ENCODE measurements around the gene KCNE4. TPM values are rescaled to one million over a fixed set of nuclear protein-coding genes. Genes with fewer than 3 reads are reported as not detected.

Gene KCNE4
- total and polyA plus RNA-seq, 2 experiments from 2014 or later = not detected

DNA sequence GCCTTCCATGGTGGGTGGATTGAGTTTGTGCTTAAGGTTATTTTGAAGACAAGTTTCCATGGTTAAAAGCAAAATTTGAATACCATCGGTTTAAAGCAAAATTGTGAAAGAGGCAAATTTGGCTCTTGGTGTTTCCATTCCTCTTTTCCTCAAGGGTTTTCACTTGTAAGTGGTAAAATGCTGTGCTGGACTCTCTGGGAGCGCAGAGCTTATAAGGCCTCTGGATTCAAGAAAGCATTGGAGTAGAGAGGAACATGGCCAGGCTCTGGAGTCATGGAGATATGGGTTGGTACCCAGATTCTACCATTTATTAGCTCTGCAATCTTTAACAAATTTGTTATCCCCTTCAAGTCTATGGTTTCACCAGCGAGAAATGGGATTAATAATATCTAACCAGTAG, 17.5 kb downstream of the KCNE4 start (continued):
- TF ChIP-seq, protein P1, sequence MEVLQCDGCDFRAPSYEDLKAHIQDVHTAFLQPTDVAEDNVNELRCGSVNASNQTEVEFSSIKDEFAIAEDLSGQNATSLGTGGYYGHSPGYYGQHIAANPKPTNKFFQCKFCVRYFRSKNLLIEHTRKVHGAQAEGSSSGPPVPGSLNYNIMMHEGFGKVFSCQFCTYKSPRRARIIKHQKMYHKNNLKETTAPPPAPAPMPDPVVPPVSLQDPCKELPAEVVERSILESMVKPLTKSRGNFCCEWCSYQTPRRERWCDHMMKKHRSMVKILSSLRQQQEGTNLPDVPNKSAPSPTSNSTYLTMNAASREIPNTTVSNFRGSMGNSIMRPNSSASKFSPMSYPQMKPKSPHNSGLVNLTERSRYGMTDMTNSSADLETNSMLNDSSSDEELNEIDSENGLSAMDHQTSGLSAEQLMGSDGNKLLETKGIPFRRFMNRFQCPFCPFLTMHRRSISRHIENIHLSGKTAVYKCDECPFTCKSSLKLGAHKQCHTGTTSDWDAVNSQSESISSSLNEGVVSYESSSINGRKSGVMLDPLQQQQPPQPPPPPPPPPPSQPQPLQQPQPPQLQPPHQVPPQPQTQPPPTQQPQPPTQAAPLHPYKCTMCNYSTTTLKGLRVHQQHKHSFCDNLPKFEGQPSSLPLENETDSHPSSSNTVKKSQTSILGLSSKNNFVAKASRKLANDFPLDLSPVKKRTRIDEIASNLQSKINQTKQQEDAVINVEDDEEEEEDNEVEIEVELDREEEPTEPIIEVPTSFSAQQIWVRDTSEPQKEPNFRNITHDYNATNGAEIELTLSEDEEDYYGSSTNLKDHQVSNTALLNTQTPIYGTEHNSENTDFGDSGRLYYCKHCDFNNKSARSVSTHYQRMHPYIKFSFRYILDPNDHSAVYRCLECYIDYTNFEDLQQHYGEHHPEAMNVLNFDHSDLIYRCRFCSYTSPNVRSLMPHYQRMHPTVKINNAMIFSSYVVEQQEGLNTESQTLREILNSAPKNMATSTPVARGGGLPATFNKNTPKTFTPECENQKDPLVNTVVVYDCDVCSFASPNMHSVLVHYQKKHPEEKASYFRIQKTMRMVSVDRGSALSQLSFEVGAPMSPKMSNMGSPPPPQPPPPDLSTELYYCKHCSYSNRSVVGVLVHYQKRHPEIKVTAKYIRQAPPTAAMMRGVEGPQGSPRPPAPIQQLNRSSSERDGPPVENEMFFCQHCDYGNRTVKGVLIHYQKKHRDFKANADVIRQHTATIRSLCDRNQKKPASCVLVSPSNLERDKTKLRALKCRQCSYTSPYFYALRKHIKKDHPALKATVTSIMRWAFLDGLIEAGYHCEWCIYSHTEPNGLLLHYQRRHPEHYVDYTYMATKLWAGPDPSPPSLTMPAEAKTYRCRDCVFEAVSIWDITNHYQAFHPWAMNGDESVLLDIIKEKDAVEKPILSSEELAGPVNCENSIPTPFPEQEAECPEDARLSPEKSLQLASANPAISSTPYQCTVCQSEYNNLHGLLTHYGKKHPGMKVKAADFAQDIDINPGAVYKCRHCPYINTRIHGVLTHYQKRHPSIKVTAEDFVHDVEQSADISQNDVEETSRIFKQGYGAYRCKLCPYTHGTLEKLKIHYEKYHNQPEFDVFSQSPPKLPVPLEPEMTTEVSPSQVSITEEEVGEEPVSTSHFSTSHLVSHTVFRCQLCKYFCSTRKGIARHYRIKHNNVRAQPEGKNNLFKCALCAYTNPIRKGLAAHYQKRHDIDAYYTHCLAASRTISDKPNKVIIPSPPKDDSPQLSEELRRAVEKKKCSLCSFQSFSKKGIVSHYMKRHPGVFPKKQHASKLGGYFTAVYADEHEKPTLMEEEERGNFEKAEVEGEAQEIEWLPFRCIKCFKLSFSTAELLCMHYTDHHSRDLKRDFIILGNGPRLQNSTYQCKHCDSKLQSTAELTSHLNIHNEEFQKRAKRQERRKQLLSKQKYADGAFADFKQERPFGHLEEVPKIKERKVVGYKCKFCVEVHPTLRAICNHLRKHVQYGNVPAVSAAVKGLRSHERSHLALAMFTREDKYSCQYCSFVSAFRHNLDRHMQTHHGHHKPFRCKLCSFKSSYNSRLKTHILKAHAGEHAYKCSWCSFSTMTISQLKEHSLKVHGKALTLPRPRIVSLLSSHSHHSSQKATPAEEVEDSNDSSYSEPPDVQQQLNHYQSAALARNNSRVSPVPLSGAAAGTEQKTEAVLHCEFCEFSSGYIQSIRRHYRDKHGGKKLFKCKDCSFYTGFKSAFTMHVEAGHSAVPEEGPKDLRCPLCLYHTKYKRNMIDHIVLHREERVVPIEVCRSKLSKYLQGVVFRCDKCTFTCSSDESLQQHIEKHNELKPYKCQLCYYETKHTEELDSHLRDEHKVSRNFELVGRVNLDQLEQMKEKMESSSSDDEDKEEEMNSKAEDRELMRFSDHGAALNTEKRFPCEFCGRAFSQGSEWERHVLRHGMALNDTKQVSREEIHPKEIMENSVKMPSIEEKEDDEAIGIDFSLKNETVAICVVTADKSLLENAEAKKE (CRISPR knock-in tag; IDR thresholded peaks at IDR 0.05) = no peak
- TF ChIP-seq NANOG (IDR thresholded peaks at IDR 0.05; ENCODE audit: borderline replicate concordance) = no peak

DNA sequence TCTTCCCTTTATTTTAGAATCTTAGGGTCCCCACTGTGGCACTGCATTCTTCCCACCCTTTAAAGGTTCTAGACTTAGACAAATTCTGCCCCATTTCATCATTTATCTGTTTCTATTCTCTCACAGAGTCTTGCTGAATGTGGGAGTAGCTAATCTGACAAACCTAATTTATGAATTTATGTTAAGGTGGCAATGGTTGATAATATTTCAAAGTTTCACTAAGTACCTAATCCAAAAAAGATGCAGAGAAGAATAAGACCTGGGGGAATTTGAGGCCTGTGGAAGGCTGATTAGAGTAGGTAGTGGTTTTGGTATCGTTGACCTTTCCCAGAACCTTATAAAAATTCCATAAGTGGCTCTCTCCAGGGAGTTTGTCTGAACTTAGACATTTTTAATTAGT, 18.0 kb downstream of the KCNE4 start:
- H4K20me1 ChIP-seq (replicated peaks; ENCODE audit: insufficient read depth) = 0 out of 2 replicates have a peak, but pooled peaks cover 4% of the 10 kb centered on the region
- no peaks in the 10 kb centered on the region for H3K36me3 ChIP-seq (ENCODE audit: insufficient read depth)
- H3K27me3 ChIP-seq (ENCODE audit: insufficient read depth) = no peaks in the 10 kb centered on the region
- H3K4me2 ChIP-seq = no peak overlapping the region
- ATAC-seq = no peak
- Mint-ChIP-seq H3K4me3 (no peak overlapping the region), H3K27ac (no peak overlapping the region), H3K27me3 (ENCODE audit: insufficient read depth, low read depth, poor library complexity) (no peaks in the 10 kb centered on the region), H3K9me3 (no peaks in the 10 kb centered on the region), H3K36me3 (ENCODE audit: low read depth) (no peaks in the 10 kb centered on the region), H3K4me1 (peaks cover 5% of the 10 kb centered on the region; the same call in 2 of the 3 replicates)
- no peaks in the 10 kb centered on the region for H3K79me2 ChIP-seq (replicated peaks; ENCODE audit: insufficient read depth)
- H3K27ac ChIP-seq (ENCODE audit: low read depth) = no peak overlapping the region
- H3K4me3 ChIP-seq = no peak overlapping the region
- no peaks in the 10 kb centered on the region for H3F3A ChIP-seq (replicated peaks; ENCODE audit: low read depth)
- H3K4me1 ChIP-seq (ENCODE audit: insufficient read depth) = no peaks in the 10 kb centered on the region
- no peaks in the 10 kb centered on the region for H3K9me2 ChIP-seq (ENCODE audit: insufficient read depth)
- no peak overlapping the region for H2AFZ ChIP-seq
- DNase-seq (ENCODE audit: low spot score) = no peak
- TF ChIP-seq EZH2 (IDR thresholded peaks at IDR 0.05; ENCODE audit: low read depth, unreplicated experiment) (no peak), CREB1 (CRISPR knock-in tag; IDR thresholded peaks at IDR 0.05; ENCODE audit: low read depth) (no peak), STAT1 (IDR thresholded peaks at IDR 0.05; ENCODE audit: unreplicated experiment) (no peak)
- TF ChIP-seq, protein P2, sequence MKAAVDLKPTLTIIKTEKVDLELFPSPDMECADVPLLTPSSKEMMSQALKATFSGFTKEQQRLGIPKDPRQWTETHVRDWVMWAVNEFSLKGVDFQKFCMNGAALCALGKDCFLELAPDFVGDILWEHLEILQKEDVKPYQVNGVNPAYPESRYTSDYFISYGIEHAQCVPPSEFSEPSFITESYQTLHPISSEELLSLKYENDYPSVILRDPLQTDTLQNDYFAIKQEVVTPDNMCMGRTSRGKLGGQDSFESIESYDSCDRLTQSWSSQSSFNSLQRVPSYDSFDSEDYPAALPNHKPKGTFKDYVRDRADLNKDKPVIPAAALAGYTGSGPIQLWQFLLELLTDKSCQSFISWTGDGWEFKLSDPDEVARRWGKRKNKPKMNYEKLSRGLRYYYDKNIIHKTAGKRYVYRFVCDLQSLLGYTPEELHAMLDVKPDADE (IDR thresholded peaks at IDR 0.05) = no peak
- TF ChIP-seq, protein P3, sequence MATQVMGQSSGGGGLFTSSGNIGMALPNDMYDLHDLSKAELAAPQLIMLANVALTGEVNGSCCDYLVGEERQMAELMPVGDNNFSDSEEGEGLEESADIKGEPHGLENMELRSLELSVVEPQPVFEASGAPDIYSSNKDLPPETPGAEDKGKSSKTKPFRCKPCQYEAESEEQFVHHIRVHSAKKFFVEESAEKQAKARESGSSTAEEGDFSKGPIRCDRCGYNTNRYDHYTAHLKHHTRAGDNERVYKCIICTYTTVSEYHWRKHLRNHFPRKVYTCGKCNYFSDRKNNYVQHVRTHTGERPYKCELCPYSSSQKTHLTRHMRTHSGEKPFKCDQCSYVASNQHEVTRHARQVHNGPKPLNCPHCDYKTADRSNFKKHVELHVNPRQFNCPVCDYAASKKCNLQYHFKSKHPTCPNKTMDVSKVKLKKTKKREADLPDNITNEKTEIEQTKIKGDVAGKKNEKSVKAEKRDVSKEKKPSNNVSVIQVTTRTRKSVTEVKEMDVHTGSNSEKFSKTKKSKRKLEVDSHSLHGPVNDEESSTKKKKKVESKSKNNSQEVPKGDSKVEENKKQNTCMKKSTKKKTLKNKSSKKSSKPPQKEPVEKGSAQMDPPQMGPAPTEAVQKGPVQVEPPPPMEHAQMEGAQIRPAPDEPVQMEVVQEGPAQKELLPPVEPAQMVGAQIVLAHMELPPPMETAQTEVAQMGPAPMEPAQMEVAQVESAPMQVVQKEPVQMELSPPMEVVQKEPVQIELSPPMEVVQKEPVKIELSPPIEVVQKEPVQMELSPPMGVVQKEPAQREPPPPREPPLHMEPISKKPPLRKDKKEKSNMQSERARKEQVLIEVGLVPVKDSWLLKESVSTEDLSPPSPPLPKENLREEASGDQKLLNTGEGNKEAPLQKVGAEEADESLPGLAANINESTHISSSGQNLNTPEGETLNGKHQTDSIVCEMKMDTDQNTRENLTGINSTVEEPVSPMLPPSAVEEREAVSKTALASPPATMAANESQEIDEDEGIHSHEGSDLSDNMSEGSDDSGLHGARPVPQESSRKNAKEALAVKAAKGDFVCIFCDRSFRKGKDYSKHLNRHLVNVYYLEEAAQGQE (IDR thresholded peaks at IDR 0.05; ENCODE audit: unreplicated experiment) = no peak

Measured in GM23338 (cell line).